ENCODE results near the gene SLC6A3.

Gene SLC6A3

DNA sequence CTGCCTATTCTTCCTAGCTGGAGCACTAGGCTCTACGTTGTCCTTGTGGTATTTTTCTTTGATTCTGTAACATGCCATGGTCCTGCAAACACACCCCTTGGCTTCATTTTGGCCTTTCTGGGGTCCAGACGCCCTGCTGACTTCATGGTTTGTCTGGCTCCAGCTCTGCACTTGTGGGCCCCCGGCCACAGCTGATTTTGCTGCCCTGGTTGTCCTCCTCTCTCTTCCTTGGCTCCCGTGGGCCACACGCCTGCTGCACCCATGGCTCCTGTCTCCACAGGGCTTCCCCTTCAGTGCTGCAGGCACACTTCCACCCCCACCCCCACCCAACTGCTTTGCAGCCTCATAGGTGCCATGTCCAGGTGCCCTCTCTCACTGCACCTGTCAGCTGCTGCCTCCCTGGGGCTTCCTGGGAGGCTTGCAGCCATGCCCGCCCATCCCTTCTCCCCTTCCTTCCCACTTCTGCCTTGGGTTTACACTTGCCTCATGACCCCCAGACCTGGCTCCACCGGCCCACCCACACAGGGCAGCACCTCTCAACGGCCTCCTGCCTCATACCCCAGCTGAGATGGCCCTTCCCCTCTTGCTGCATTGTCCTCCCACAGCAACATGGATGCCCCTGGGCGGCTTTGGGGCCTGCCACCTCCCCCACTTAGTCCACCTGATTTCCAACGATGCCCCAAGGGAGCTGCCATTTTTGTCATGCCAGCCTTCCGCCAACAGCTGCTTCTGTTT, 25.6 kb downstream of the SLC6A3 start:
- DNase-seq: no peak

DNA sequence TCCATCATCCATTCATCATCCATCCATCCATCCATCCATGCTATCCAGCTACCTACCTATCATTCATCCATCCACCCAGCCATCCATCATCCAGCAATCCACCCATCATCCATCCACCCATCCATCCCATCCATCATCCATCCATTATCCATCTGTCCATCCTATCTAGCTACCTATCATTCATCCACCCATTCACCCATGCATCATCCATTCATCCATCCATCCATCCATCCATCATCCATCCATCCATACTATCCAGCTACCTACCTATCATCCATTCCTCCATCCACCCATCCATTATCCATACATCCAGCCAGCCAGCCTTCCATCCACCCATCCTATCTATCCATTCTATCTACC, 26.3 kb downstream of the SLC6A3 start:
- DNase-seq: no peak

DNA sequence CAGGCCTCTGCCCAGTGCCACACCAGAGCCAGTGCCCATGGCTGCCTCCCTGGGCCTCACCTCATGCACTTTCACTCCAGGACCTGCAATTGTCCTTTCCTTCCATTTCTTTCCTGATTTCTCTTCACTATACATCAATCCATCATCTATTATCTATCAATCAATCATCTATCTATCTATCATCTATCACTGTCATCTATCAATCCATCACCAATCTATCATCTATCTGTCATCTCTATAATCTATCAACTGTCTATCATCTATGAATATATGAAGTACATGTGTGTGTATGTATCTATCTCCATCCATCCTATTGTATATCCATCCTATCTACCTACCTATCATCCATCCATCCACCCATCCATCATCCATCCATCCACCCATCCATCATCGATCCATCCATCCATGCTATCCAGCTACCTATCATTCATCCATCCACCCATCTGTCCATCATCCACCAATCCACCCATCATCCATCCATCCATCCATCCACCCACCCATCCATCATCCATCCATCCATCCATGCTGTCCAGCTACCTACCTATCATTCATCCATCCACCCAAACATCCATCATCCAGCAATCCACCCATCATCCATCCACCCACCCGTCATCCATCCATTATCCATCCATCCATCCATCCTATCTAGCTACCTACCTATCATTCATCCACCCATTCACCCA, 26.9 kb downstream of the SLC6A3 start:
- no peak for DNase-seq

DNA sequence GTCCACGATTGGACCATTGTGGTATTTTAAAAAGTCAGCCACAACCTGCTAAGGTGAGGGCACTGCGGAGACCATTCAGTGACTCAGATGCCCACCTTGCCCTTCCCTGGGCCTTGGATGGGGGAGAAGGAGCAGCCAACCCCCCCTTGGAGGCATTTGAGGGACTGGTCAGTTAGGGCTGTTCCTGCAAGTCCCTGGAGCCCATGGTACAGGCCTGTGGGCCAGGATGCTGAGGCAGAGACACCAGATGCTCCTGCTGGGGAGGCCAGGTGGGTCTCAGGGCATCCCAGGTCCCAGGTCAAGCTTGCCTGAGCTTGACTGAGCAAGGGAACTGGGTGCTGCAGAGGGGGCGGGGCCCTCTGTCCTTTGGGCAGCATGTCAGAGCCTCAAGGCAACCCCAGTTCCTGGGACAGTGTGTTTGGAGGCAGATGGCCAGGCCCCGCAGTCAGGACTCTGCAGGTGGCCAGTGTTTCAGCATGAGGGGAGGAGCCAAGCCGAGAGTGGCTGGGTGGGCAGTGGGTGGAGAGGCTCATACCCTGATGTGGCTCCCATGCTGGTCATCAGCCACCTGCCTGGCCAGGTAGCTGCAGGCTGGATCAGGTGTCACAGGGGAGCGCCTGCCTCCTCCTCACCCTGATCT, 27.5 kb downstream of the SLC6A3 start:
- DNase-seq: no peak

DNA sequence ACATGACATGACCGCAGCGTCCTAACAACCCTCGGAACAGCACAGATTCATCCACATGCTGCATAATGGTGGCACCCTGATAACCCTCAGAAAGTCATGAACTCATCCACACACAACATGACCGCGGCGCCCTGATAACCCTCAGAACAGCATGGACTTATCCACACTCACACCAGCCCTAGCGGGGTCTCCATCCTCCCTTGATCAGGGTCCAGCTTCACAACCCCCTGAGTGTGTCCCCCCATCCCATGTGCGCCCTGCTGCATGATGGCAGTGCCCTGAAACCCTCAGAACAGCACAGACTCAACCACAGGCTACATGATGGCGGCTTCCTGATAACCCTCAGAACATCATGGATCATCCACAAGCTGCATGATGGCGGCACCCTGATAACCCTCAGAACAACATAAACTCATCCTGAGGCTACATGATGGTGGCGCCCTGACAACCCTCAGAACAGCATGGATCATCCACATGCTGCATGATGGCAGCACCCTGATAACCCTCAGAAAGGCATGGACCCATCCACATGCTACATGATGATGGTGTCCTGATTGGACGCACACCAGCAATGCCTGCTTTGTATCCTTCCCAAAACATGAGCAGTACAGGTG, 28.3 kb downstream of the SLC6A3 start:
- DNase-seq: no peak

DNA sequence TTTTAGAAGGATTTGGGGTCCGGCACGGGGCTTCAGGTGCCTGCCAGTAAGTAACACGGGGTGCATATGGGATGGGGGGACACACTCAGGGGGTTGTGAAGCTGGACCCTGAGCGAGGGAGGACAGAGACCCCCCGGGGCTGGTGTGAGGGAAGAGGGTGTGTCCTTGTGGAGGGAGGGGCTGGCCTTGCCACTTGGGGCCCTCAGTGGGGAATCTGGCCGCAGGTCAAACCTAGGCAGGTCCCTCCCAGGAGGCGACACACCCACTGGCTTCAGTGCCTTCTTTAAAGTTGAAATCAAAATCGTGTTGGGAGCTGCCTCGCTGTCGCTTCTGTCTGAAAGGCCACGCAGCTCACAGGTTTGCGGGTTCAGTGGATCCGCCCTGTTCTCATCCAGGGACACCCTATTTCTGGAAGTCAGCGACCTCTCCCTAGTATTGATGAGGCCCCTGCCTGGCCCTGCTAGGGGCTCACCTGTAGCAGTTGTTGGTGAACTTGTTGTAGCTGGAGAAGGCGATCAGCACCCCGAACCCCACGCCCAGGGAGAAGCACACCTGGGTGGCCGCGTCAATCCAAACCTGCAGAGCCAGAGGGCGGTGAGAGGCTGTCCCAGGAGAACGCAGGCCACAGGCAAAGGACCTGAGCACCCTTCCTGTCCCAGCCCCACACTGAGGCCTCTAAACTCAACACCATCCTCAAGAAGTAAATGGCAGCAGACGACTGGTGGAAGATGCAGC, 29.4 kb downstream of the SLC6A3 start:
- no peak for DNase-seq

DNA sequence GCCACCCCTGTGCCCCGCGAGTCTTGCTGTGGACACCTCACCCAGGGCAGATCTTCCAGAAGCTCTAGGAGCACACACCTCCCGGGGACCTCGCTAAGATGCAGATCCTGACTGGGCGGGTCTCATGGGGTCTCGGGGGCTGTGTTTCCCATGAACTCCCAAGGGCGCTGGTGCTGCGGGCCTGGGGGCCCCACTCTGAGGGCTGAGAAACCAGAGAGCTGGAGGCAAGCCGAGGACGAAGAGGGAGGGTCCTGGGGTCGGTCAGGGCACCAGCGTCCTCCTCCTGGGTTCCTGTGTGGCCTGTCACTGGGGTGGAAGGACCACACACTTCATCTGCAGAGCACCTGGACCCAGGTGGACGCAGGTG, 30.2 kb downstream of the SLC6A3 start:
- no peak for DNase-seq

DNA sequence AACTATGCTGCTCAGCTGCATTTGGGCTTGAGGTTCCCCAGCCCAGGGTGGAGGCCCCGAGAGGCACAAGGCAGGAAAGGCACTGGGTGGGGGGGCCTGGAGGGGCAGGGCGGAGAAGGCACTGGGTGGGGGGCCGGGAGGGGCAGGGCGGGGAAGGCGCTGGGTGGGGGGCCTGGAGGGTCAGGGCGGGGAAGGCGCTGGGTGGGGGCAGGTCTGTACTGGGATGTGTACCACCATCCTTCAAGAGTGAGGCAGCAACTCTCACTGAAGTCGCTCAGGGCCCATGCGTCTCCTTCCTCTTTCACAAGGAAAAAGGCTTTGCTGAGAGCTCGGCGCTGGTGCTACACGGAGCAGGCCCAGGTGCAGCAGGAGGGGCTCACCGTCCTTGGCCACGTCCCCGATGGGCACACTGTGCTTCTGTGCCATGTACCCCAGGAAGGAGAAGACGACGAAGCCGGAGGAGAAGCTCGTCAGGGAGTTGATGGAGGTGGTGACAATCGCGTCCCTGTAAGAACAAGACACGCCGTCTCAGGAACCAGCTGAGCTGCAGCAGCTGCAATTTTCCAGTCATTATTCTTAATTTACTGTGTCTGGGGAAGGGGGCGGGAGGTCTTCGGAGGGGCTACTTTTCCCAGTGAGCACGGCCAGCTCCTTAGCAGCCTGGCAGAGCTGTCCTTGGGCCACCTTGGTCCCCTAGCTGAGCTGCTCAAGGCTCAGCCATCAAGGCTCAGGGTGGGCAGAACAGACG, 30.8 kb downstream of the SLC6A3 start:
- DNase-seq: no peak

DNA sequence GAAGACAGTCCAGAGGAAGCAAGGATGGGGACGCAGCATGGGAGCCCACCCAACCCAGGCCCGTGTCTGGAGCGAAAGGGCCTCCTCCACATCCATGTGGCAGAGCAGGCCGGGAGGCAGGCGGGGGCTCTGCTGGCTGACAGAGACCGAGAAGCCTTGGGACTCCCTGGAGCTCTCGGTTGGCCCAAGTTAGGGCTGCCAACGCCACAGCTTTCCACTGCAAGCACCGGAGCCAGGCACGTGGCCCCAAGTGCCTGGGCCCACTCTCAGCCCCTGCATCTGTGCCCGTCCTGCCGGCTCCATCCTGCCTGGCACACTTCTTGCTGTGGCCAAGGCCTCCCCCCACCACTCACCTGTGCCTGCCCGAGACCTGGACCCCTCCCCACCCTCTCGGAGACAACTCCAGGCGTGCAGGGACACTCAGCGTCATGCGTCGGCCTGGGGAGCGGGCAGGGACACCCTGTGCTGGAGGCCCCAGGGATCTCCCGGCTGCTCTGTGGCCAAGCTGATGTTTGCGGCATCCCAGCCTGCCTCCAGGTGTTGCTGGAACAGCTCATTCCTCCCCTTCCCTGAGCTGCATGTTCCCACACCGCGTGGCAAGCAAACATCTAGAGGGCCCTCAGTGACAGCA, 31.5 kb downstream of the SLC6A3 start:
- no peak for DNase-seq

DNA sequence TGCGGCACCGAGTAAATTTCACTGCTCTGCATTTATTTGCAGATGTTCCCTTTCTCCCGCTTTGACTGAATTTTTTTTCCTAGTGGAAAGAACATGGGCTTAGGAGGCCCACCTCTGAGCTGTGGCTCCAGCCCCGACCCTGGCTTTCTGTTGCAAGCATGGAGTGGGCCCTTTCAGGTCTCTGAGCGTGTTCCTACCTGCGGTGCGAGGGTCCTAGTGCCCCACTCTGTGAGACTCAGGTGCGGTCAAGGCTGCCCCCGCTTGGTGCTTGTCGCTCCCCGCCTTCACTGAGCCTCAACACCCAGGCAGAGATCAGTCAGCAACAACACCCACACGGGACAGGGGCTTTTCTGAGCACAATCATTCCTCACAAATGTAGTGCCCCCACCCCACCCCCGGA, 32.0 kb downstream of the SLC6A3 start:
- no peak for DNase-seq

DNA sequence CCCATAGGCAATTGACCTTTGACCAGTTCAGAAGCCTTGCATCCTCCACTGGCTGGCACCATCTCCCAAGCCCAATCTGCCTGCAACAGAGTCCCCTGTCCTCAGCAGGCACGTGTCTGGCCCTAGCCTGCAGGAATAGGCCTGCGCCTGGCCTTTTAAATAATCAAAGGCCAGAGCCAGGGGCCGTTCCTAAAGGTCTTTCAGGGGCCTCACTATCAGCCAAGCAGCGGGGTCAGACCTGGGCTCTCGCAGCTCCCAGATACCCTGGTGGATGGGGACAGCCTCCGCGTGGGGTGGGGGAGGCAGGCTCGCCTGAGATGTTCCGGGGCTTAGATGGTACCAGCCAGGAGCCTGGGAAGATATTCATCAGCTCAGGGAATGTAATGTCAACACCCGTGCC, 32.6 kb downstream of the SLC6A3 start:
- DNase-seq: no peak

DNA sequence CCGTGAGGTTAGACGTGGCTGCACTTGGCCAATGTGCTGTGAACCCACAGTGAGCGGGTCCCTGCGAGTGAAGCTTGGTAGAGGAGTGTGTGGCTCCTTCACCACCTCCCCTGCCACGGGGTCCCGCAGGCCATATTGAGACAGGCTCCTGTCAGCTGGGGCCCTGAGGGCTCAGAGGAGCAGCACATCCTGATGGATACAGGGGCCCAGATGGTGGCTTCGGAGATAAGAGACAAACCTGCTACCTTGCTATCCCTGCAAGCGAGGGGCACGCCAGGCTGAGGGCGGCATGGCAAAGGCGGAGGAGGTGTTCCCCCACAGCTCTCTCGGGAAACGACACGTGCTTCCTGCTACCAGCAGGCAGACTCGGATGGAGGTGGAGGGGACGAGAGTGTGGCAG, 33.1 kb downstream of the SLC6A3 start:
- DNase-seq: no peak

DNA sequence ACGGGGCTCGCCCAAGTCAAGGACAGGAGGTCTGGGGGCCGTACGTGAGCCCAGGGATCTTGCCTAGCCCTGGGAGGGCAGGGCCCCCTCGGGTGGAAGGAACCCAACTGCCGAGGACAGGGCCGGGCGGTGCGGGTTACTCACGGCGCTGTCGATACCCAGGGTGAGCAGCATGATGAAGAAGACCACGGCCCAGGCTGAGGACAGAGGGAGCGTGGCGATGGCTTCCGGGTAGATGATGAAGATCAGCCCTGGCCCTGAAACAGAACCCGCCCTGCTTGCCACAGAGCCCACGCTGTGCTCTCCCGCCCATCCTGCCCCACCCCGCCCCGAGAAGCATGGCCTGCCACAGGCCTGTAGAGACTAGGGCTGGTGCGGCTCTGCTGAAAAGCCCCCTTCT, 34.1 kb downstream of the SLC6A3 start:
- no peak for DNase-seq

DNA sequence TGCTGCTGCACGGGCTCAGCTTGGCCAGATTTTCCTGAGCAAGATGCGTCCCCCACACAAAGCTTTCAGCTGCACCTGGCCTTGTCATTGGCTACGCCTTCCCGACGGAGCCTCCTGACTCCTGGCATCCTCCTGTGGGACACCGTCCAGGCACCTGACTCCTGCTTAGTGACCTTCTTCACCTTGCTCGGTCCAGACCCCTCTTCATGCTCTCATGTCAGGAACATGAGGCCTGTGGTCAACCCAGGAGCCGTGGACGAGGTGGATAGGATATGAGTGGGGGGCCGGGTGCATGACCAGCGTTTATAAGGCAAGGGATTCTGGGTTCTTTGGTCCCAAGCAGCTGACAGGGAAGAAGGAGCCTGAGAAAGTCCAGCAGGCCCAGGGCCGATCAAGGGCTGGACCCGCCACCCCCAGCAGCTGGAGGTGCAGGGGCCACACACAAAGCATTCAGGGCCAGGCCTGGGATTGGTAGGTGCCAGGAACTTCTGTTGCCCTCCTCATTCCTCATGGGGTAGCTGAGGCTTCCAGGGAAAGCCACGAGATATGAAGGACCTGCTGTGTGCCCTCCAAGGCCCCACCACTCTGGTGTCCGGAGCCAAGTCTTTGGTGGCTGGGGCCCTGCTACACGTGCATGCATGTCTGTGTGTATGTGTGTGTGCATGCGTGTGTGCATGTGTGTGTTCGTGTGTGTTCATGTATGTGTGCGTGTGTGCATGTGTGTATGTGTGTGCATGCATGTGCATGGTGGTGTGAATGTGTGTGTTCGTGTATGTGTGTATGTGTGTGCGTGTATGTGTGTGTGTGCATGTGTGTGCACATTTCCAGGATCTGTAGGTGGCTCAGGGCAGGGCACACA, 34.9 kb downstream of the SLC6A3 start:
- DNase-seq: no peak

DNA sequence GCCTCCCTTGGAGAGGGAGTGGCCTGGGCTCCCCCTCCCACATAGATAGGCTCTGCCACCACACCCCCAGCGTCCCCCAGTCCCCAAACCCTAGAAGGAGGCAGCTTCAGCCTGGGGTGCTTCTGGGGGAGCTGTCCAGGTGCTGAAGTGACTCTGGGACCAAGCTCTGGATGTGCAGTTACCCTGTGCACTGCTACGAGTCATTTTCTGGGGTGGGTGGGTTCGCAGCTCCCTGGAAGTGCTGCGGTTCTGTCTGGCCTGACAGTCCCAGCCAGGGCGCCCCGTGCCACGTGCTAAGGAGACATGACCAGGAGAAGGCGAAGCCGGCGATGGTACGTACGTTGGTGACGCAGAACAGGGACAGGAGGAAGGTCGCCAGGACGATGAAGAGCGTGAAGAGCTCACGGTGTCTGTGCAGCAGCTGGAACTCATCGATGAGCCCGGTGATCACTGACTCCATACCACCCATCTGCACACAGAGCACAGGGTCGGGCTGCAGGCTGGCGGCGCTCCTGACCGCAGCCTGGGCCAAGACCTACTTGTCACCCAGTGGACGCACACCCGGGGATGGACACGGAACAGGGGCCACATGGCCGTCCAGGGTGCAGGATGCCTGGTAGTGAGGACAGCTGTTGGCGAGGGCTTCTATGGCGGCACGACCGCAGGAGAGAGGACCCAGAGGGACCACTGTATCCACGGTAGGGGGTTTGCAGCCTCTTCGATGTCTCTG, 35.7 kb downstream of the SLC6A3 start:
- no peak for DNase-seq

DNA sequence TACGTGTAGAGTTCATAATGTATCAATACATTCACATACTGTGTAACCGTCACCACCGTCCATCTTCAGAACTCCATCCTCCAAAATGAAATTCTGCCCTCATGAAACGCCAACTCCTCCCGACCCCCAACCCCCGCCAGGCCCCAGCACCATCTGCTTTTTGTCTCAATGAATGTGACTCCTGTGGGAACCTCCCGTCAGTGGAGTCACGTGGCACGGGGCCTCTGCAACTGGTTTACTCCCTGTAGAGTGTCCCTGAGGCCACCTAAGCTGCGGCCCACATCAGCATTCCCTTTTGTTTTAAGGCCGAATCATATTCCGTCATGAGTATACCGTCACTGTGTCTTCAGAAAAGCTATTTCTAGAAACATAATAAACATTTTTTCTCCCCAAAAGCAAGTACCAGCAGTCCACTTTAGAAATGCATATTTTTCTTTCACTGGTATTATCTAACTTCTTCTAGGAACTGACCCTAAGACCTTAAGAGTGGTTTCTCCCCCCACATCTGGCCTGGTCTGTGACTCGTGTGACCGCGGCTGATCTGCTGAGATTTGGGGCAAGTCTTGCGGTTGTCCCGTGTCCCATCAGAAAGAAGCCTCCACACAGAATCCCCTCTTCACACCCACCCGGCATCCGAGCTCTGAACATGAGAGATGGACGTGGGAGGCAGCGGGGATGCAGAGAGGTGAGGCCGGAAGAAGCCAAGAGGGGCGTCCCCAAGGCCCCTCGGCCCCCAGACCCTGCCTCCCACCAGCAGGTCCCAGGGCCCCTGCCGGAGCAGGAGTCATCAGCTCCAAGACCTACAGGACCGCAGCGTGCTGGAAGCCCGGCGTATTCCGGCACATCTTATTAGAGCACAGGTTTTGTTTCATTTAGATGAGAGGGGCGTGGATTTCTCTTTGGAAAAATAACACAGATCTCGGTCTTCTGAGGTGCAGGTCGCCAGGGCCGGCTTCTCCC, 38.3 kb downstream of the SLC6A3 start:
- no peak for DNase-seq

DNA sequence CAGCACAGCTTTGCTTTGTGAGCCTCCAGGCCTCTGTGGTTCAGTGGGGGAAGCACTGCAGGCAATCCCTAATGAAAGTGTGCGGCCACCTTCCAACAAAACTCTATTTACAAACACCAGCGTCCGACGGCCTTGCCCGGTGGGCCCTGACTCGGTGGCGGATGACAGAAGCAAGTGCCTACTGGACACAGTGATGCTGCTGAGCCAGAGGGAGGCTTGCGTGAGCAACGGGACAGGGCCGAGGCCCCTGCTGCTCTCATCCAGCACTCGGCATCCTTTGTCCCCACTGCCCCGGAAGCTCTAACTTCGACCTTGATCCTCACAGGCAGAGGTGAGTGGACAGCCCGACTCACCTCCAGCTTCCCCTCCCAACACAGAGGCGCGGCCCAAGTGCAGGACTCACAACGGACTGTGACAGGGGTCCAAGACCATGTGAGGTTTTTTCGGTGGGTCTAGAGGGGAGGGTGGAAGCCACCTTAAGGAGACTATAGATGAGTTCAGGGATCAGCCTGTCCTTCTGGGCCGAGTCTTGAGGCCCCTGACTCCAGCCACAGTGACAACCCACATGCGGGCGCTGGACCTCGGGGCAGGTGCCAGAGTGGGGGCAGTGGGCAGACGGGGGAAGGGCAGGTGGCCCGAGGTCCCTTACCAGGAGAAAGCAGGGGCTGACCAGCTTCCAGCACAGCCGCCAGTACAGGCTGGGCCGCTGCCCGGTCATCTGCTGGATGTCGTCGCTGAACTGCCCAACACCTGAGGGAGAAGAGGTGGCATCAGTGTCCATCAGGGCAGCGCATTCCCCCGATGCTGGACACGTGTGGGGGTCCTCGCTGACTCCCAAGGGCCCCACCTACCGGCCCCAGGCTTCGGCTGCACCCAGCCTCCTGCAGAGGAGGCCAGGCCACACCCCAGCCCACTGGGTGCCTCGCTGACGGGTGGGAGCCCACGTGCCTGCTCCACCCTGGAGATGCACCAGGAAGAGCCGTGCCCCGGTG, 39.4 kb downstream of the SLC6A3 start:
- no peak for DNase-seq

DNA sequence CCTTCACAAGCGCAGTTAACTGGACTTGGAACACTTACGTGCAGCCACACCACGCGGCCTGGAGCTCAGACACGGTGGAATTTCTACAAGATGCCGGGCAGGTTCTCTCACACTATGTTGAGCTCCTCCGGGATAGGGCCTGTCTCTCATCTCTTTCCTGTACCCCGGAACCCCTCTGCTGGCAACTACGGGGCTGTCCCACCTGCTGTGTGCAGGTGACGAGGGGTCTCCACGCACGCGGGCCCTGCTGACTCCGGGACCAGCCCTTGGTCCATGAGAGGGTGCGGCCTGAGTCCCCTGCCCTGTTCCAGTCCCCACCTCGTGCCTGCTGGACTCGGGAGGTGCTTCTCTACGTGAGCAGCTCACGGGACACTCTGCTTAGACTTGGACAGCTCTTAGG, 40.1 kb downstream of the SLC6A3 start:
- no peak for DNase-seq

Data from NCI-H1105 (cell line).